Frontal cortex (tissue), 4 donors: Measurements from ENCODE around the gene SNRPD3. TPM values are rescaled to one million over a fixed set of nuclear protein-coding genes. Genes with fewer than 3 reads are reported as not detected.
"Not testable (repeated sequence)": the region's sequence is repeated elsewhere in the genome, so short reads cannot be mapped to it uniquely, and the experiment has no call there.

Experiments
- DNase-seq, 2 donors: peaks; one replicate each; pipeline ENCODE4 v3.0.0; 2012; ENCODE audit warnings: low spot score in 2 of 2
- FAIRE-seq: peaks from 2 replicates; lab custom pipeline; 2012; peaks lifted over from hg19 to GRCh38; lab: Jason Lieb, UNC
- total RNA-seq: library from RNA; depleted of rRNA; stranded (reverse); fragments of >200 nt; gene quantifications from one replicate; pipeline ENCODE4 v1.2.3, GENCODE V29; 2014
- donor health status: control.
- donor health status: control.
- donor health status: control.

SNRPD3 gene
- total RNA-seq, 1 donor from 2014 or later: 140 TPM

- no peak for FAIRE-seq
Measured at GRCh38 chr22:24588757-24589481, 33.1 kb downstream of the SNRPD3 start.

GRCh38 chr22:24589518-24590030 is 33.8 kb downstream of the SNRPD3 start:
- DNase-seq (no peak), FAIRE-seq (no peak)

More at GRCh38 chr22:24588757-24589481, 33.1 kb downstream of the SNRPD3 start:
- DNase-seq: no peak

- FAIRE-seq (no peak), DNase-seq (no peak)
Measured at GRCh38 chr22:24590596-24591173, 34.9 kb downstream of the SNRPD3 start.

- no peak for FAIRE-seq
- DNase-seq: no peak
Measured at GRCh38 chr22:24591286-24591830, 35.6 kb downstream of the SNRPD3 start.

- FAIRE-seq (no peak), DNase-seq (peak in 1 of 2 donors; percentile 42)
Measured at GRCh38 chr22:24592058-24592850, 36.5 kb downstream of the SNRPD3 start.

GRCh38 chr22:24592851-24593558 is 37.2 kb downstream of the SNRPD3 start, which contains the start of gene LRRC75B:
Gene LRRC75B, minus strand, starts transcription at chr22:24593073. Its CDS starts 34 bp downstream, at chr22:24593039.
- DNase-seq: peak; percentile 83 to 92
- no peak for FAIRE-seq

- not testable (repeated sequence) for FAIRE-seq, DNase-seq
Measured at GRCh38 chr22:24593559-24593835, 37.7 kb downstream of the SNRPD3 start.

- FAIRE-seq: no peak
- no peak for DNase-seq
Measured at GRCh38 chr22:24593836-24594568, 38.2 kb downstream of the SNRPD3 start.

GRCh38 chr22:24594569-24595120 is 38.8 kb downstream of the SNRPD3 start:
- DNase-seq (no peak), FAIRE-seq (no peak)

GRCh38 chr22:24595228-24595627 is 39.4 kb downstream of the SNRPD3 start:
- no peak for FAIRE-seq
- DNase-seq: no peak

GRCh38 chr22:24595863-24596262 is 40.1 kb downstream of the SNRPD3 start:
- no peak for FAIRE-seq
- DNase-seq: no peak

GRCh38 chr22:24597076-24597475 is 41.3 kb downstream of the SNRPD3 start:
- not testable (repeated sequence) for FAIRE-seq, DNase-seq

- DNase-seq (no peak), FAIRE-seq (no peak)
Measured at GRCh38 chr22:24599514-24599913, 43.7 kb downstream of the SNRPD3 start.

GRCh38 chr22:24599958-24600715 is 44.3 kb downstream of the SNRPD3 start:
- not testable (repeated sequence) for FAIRE-seq, DNase-seq

- FAIRE-seq: no peak
- DNase-seq: no peak
Measured at GRCh38 chr22:24601217-24602104, 45.7 kb downstream of the SNRPD3 start.

- DNase-seq, FAIRE-seq: not testable (repeated sequence)
Measured at GRCh38 chr22:24602105-24602749, 46.4 kb downstream of the SNRPD3 start.
